Stomach smooth muscle (tissue), 2 donors: ENCODE data around the gene PDE10A.

ENCODE experiments used
- H3K27ac ChIP-seq: one replicate; pipeline ENCODE4 v1.7.0; 2013; ENCODE audit warnings: mild to moderate bottlenecking, low read length, inconsistent platforms
- H3K27me3 ChIP-seq, 2 donors: one replicate each; pipeline ENCODE4 v1.7.0; 2013; ENCODE audit warnings: low read length in 2 of 2; ENCODE audit not compliant: insufficient read depth in 2 of 2, control insufficient read depth in 1 of 2
- H3K36me3 ChIP-seq, 2 donors: one replicate each; pipeline ENCODE4 v1.7.0; 2013; ENCODE audit warnings: low read length in 2 of 2; ENCODE audit not compliant: control insufficient read depth in 2 of 2, insufficient read depth in 2 of 2
- H3K4me1 ChIP-seq: one replicate; pipeline ENCODE4 v1.7.0; 2013; ENCODE audit warnings: low read length; ENCODE audit not compliant: control insufficient read depth, insufficient read depth
- H3K4me3 ChIP-seq, 2 donors: one replicate each; pipeline ENCODE4 v1.7.0; 2013; ENCODE audit warnings: low read length in 2 of 2
- H3K9ac ChIP-seq, 2 donors: one replicate each; pipeline ENCODE4 v1.7.0; 2013; ENCODE audit warnings: low read length in 2 of 2, mild to moderate bottlenecking in 1 of 2
- H3K9me3 ChIP-seq, 2 donors: one replicate each; pipeline ENCODE4 v1.7.0; 2013; ENCODE audit warnings: low read length in 2 of 2; ENCODE audit not compliant: control insufficient read depth in 2 of 2
- donor health status: healthy.
- donor health status: Pancreatic carcinoma.

PDE10A gene

DNA sequence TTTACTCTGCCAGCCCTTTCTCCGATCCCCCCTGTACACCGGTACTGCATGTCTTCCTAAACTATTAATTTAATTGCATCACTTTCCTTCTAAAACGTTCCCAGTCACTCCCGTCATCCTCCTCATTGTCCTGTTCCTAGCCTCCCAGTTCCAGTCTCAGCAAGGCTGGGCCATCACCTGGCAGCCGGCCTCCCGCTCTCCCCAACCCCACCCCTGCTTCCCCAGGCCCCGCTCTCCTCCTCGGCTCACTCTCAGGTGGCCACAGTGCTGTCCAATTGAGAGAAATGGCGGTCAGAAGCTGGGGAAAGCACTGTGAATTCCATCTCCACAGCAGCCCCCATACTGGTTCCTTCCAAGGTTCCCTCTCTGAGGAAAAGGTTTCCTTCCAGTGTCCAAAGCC lies 8.9 kb downstream of the PDE10A start:
- H3K27ac ChIP-seq = no peak overlapping the region

DNA sequence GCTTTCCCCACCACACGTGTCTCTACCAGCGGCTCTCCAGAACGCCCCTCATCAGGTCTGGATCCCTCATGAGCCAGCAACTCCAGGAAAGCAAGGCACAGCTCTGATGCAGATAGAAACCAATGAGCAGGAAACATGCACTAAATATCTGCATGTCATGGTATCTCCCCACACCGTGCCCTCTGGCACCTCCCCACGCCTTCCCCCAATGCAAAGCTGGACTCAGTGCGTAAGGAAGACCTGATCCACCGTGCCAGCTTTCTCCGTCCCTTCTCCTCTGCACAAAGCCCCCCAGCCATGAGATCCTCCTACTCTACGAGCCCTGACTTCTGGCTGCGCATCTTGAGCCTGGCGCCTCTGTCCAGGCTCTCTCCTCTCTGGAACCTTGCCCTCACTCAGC lies 9.4 kb downstream of the PDE10A start:
- no peaks in the 10 kb centered on the region for H3K36me3 ChIP-seq
- no peaks in the 10 kb centered on the region for H3K9me3 ChIP-seq
- no peaks in the 10 kb centered on the region for H3K4me1 ChIP-seq
- no peak overlapping the region for H3K4me3 ChIP-seq
- peaks cover 2 to 10% of the 10 kb centered on the region in 2 donors for H3K27me3 ChIP-seq
- H3K27ac ChIP-seq = no peak overlapping the region
- H3K9ac ChIP-seq = no peak overlapping the region

More for the DNA sequence above, 8.9 kb downstream of the PDE10A start:
- H3K4me3 ChIP-seq = no peak overlapping the region
- no peaks in the 10 kb centered on the region for H3K4me1 ChIP-seq
- no peaks in the 10 kb centered on the region for H3K9me3 ChIP-seq
- no peak overlapping the region for H3K9ac ChIP-seq
- H3K27me3 ChIP-seq = peaks cover 2 to 14% of the 10 kb centered on the region in 2 donors
- no peaks in the 10 kb centered on the region for H3K36me3 ChIP-seq

DNA sequence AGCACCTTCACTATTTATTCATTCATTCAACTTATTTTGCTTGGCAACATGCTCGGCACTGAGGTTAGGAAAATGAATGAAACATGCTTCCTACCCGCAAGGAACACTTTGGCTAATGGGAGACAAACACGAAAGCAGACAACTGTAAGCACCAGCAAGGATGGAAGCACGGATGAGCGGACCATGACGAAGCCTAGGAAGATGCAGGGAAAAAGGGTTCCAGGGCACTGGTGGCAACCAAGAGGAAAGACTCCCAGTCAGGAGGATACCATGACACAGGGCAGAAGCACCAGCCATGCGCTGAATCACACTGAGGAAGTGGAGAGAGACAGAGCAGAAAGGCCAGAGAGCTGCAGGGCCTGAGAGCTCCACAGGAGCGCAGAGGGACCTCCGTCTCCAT lies 9.8 kb downstream of the PDE10A start:
- no peaks in the 10 kb centered on the region for H3K9me3 ChIP-seq
- no peaks in the 10 kb centered on the region for H3K36me3 ChIP-seq
- H3K4me3 ChIP-seq = no peak overlapping the region
- H3K27me3 ChIP-seq = peaks cover 2 to 6% of the 10 kb centered on the region in 2 donors
- no peak overlapping the region for H3K27ac ChIP-seq
- H3K4me1 ChIP-seq = no peaks in the 10 kb centered on the region
- no peak overlapping the region for H3K9ac ChIP-seq

DNA sequence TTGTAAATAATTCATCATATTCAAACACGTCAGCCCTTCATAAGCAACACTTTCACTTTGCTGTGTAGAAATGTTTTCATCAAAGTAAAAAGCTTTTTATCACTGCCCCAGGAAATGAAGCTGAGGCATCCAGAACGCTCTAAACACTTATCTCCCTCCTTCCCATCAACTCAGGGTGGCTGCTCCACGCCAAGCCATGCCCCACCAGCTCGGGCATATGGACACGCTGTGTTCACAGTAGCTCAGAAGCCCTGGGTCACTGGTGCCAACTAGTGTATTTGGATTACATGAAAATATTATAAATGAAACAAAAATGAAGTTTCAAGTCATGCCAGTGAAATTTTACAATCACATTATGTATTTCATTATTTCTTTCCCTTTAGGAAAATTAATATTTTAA lies 10.3 kb downstream of the PDE10A start:
- Histone ChIP-seq H3K9ac (no peak overlapping the region), H3K27me3 (peaks cover 2% of the 10 kb centered on the region in 2 donors), H3K4me3 (no peak overlapping the region), H3K9me3 (no peaks in the 10 kb centered on the region), H3K27ac (no peak overlapping the region), H3K4me1 (no peaks in the 10 kb centered on the region), H3K36me3 (no peaks in the 10 kb centered on the region)

DNA sequence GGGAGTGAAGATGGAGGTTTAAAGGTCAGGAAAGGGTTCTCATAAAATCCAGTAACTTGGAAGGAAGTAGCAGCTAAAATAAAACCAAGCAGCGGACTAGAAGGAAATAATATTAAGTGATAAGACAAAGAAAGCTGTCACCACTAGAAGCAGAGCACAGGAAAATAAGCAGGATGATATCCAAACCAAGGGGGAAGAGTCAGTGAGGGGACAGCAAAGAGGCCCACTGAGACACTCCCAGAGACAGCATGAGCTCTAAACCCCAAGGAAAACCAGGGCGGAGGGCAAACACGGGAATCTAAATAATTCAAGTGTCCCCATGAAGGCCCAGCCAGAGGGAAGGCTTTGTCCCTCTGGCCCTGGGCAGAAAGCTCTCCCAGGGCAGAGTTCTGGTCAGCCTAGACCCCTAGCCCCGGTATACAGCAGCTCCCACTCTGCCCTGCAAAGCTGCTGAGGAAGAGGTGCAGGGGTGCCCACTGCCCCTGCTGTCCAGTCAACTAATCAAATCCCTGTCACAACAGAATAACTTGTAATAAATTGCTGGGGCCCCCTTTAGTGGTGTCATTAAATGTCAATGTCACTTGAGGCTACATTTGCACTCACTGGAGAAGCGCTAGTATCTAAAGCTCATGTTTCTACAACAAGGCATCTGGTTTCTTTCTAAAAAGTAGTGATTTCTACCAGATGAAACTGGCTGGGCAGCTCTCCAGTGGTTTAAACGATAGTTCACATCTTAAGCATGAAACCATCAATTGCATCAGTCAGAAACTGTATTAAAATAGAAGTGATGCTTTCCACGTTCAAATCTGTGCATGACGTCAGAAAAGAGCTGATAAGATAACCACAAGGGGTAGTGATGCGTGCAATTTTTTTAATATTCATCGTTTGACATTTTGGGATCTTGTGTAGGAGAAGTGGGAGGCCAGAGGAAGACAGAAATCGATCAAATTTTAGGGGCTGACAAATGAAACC lies 13.6 kb downstream of the PDE10A start:
- H3K9me3 ChIP-seq = no peaks in the 10 kb centered on the region
- no peak overlapping the region for H3K4me3 ChIP-seq
- no peak overlapping the region for H3K27ac ChIP-seq
- no peaks in the 10 kb centered on the region for H3K36me3 ChIP-seq
- H3K9ac ChIP-seq = no peak overlapping the region
- H3K27me3 ChIP-seq = peaks cover 0 to under 1% of the 10 kb centered on the region in 2 donors
- H3K4me1 ChIP-seq = no peaks in the 10 kb centered on the region

DNA sequence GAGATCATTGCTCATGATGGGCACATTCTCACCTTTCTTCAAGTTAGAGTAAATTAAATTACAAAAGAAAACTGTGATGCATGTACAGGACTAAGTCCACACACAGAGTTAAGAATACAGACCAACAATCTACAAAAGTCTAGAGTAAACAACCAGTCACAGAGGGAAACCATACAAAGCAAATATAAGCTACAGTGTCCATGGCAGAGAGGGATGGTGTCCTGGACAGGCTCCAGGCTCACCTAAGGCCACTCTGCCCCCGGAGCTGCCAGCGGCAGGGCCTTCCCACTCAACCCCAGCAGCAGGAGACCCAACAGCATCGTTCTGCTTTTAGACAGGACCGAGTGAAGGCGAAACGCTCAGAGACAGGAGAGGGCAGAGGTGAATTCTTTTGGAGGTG lies 16.0 kb downstream of the PDE10A start:
- H3K36me3 ChIP-seq = no peaks in the 10 kb centered on the region
- no peaks in the 10 kb centered on the region for H3K4me1 ChIP-seq
- no peak overlapping the region for H3K27ac ChIP-seq
- H3K9me3 ChIP-seq = no peaks in the 10 kb centered on the region
- peaks cover 0 to 3% of the 10 kb centered on the region in 2 donors for H3K27me3 ChIP-seq
- no peak overlapping the region for H3K4me3 ChIP-seq
- H3K9ac ChIP-seq = no peak overlapping the region

DNA sequence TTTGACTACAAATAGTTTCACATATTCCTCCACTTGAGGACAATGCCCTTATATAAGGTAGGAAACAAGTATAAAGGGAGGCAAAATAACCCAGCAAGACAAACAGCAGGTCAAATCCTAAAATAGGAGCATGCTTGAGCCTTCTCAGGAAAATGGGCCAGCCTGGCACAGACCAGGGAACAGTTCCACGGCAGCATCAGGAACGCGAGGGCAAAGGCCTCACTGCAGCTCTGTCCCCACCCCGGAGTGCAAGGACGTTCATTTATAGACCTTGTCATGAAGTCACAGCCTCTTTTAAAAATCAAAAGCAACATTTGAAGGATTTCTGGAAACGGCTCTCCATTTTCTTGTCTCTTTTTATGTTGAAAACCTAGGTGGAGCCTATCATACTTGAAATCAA lies 17.1 kb downstream of the PDE10A start:
- Histone ChIP-seq H3K9me3 (no peaks in the 10 kb centered on the region), H3K36me3 (no peaks in the 10 kb centered on the region), H3K4me3 (no peak overlapping the region), H3K27ac (no peak overlapping the region), H3K27me3 (peaks cover 0 to 7% of the 10 kb centered on the region in 2 donors), H3K9ac (no peak overlapping the region), H3K4me1 (no peaks in the 10 kb centered on the region)

DNA sequence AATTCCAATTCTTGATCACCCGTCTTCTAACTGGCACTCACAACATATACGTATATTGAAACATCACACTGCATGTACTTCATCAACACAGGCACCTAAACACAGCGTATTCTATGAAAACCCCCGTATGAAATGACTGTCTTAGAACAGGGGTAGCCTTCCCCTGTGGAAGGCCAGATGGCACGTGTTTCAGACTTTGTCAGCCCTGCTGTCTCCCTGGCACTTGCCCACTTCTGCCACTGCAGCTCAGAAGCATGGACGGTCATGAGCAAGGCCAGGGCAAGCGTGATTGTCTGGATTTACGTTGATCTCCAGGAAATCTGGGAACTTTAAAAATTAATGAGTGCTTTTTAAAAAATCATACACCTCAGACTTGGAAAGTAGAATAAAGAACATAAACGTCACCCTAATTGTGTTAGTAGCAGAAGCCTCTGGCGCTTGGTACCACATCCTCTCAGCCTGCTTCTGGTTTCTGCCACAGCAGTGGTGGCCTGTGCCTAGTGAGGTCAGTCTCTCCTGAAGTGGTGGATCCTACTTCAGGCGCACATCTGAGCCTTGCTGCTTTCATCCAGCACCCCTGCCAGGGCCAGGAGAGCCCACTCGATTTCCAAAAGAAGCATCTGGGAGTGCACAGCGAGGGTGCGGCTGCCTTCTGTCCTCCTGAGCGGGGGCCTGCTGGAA lies 18.3 kb downstream of the PDE10A start:
- no peak overlapping the region for H3K9ac ChIP-seq

DNA sequence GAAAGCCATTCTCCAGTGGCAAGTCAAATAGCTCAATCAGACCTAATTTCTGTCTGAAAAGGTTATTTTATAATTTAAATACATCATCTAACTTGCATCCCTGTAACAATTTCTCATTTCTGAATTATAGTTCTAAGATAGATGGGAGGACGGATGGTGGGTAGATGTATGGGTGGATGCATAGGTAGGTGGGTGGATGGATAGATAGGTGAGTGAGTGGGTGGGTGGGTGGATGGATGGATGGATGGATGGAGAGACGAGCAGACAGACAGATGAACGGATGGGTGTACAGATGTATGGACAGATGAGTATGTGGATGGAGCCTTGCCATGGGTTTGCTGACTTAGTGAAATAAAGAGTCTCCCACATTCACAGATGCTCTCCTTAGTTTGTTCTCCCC lies 20.0 kb downstream of the PDE10A start:
- Histone ChIP-seq H3K4me1 (no peaks in the 10 kb centered on the region), H3K9me3 (no peaks in the 10 kb centered on the region), H3K36me3 (no peaks in the 10 kb centered on the region), H3K27ac (no peak overlapping the region), H3K9ac (no peak overlapping the region), H3K27me3 (peaks cover 0 to 7% of the 10 kb centered on the region in 2 donors), H3K4me3 (no peak overlapping the region)

More for the DNA sequence above, 18.3 kb downstream of the PDE10A start:
- Histone ChIP-seq H3K4me3 (no peak overlapping the region), H3K27me3 (peaks cover 0 to 7% of the 10 kb centered on the region in 2 donors), H3K36me3 (no peaks in the 10 kb centered on the region), H3K27ac (no peak overlapping the region), H3K9me3 (no peaks in the 10 kb centered on the region), H3K4me1 (no peaks in the 10 kb centered on the region)

DNA sequence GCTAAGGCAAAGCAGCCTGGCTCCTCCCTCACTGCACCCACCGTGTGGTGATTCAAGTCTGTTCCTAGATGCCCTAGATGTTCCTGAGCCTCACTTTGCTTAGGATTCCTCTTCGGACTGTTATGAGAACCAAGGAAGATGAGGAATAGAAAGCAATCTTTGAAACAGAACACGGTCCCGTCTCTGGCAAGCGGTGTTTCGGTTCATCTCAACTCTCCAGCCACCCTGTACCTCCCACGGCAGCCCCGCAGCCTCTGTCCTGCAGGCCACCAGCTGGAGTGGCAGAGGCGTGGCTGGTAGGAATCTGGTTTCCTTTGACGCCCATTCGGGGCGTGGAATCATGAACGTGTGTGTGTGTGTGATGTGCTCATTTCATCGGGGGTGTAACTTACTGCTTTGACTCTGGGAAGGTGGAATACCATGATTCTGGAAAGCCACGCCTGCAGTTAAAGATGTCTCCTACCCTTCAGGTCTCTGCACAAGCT lies 21.3 kb downstream of the PDE10A start:
- Histone ChIP-seq H3K27ac (no peak overlapping the region), H3K27me3 (peaks cover 0 to 9% of the 10 kb centered on the region in 2 donors), H3K4me1 (peaks cover 6% of the 10 kb centered on the region), H3K4me3 (no peak overlapping the region), H3K9me3 (no peaks in the 10 kb centered on the region), H3K36me3 (no peaks in the 10 kb centered on the region), H3K9ac (no peak overlapping the region)
